ENCODE results near the gene UBE2G2. TPM values are rescaled to one million over a fixed set of nuclear protein-coding genes. Genes with fewer than 3 reads are reported as not detected.

Gene UBE2G2
- total and polyA plus RNA-seq, 7 donors = 39.0 to 93.8 (median 72.8) TPM

DNA sequence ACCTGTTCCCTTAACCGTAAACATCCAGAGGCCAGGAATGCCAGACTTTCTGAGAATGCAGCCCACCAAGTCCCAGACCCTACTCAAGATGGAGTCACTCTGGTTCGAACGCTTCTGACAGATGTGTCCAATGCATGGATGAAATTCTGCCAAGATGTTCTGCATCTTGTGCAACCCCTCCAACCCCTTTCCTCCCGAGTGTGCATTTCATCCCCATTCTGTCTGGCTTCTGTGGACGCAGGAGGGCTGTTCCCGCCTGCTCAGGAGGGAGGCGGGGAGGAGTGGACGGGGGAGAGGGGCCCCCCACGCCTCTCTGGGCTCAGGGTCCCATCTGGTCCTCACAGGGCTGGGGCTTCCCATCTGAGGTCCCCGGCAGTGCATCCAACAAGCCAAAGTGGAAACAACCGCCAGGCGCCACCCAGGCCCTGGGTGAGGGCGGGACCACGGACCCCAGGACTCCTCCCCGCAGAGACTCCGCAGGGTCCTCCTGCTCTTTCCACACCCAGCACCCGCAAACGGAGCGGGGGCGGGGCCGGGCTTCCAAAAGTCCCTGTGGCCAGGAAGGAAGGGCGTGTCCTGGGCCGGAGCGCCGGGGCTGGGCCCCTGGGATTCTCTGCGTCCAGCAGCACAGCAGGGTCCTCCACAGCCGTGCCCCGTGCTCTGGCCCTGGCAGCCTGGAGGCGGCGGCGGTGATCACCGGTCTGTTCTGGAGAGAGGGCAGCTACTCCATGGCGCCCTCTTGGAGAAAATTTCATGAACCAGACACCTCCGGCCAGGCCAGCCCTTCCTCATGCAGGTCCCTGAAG, 44.0 kb upstream of the UBE2G2 start:
- Histone ChIP-seq H3K4me1 (peaks cover 10% of the 10 kb centered on the region), H3K27ac (no peak overlapping the region), H3K9me3 (no peaks in the 10 kb centered on the region), H3K4me3 (peak overlapping the region; percentile 50), H3K36me3 (ENCODE audit: insufficient read depth in 1 of 2, low read depth in 1 of 2) (peaks cover 7 to 22% of the 10 kb centered on the region in 2 donors), H3K27me3 (ENCODE audit: insufficient read depth in 3 of 3, low read length in 2 of 3) (peaks cover 0 to 35% (median 0%) of the 10 kb centered on the region in 3 donors)
- DNase-seq (peak; percentile 77 to 81), ATAC-seq (peak; percentile 37 to 73 (median 70))
- intact Hi-C loops (cut with DNase I) = no loop called here
- TF ChIP-seq, protein P1, sequence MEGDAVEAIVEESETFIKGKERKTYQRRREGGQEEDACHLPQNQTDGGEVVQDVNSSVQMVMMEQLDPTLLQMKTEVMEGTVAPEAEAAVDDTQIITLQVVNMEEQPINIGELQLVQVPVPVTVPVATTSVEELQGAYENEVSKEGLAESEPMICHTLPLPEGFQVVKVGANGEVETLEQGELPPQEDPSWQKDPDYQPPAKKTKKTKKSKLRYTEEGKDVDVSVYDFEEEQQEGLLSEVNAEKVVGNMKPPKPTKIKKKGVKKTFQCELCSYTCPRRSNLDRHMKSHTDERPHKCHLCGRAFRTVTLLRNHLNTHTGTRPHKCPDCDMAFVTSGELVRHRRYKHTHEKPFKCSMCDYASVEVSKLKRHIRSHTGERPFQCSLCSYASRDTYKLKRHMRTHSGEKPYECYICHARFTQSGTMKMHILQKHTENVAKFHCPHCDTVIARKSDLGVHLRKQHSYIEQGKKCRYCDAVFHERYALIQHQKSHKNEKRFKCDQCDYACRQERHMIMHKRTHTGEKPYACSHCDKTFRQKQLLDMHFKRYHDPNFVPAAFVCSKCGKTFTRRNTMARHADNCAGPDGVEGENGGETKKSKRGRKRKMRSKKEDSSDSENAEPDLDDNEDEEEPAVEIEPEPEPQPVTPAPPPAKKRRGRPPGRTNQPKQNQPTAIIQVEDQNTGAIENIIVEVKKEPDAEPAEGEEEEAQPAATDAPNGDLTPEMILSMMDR (IDR thresholded peaks at IDR 0.05) = peak; percentile 29
- 4 to 7% (median 6%) methylated on average over 33 to 34 of the region's 34 CpGs for WGBS, 3 donors

DNA sequence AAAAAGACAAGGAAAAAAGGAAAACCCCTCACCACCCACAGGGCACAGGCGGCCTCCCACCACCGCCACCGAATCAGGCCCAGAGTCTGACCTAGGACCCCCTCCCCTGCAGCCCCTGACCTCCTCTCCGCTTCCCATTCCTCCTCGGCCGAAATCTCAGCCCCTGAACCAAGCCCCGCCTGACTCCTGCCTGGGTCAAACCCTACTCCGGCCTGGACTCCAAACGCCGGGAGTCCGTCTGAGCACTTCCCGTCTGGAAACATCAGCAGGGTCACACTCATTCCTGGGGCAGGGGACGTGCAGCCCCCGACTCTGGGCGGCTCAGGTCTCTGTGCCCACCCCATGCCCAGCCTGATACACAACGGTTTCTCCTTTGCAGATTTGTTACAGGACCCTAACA, 42.6 kb upstream of the UBE2G2 start:
- TF ChIP-seq, protein P1 (IDR thresholded peaks at IDR 0.05) = no peak
- WGBS, 3 donors = 60 to 68% (median 62%) methylated on average over 13 to 16 of the region's 16 CpGs
- intact Hi-C loops (cut with DNase I) = no loop called here
- peaks cover 10% of the 10 kb centered on the region for H3K4me1 ChIP-seq
- H3K4me3 ChIP-seq = no peak overlapping the region
- no peak overlapping the region for H3K27ac ChIP-seq
- H3K9me3 ChIP-seq = no peaks in the 10 kb centered on the region
- peaks cover 0 to 8% of the 10 kb centered on the region in 2 donors for H3K36me3 ChIP-seq (ENCODE audit: insufficient read depth in 1 of 2, low read depth in 1 of 2)
- peaks cover 0 to 35% (median 0%) of the 10 kb centered on the region in 3 donors for H3K27me3 ChIP-seq (ENCODE audit: insufficient read depth in 3 of 3, low read length in 2 of 3)
- DNase-seq (no peak), ATAC-seq (no peak)

DNA sequence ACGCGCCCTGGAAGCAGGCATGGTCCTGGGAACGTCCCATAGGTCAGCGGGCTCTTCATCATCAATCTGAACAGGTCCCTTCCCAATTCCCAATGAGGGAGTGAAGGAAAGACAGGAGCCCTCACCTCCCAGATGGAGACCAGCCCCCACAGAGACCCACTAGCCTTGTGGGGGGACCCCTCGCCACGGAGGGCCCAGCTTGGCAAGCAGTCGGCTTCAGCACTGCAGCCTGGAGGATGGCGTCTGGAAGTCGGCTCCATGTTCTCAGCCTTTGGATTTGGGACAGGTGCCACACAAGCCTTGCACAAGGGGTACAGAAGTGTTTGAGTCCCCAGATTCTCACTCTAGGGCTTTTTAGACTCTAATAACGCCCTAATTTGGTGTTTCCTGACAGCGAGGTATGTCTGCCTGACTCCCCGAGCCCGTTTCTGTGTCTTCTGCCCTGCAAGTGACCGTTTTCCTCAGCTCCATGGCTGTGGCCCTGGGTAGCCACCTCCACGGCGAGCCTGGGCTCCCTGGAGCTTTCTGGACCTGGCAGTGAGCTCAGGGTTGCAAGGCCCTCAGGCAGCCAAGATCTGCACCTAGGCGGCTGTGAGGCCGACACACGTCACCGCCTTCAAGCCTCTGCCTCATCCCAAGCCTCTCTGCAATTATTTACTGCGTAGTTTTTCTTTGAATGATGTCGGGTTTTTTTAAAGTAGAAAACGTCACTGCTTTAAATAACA, 41.3 kb upstream of the UBE2G2 start:
- DNase-seq (no peak), ATAC-seq (no peak)
- Histone ChIP-seq H3K4me3 (no peak overlapping the region), H3K4me1 (peaks cover 10% of the 10 kb centered on the region), H3K9me3 (no peaks in the 10 kb centered on the region), H3K27ac (no peak overlapping the region), H3K27me3 (ENCODE audit: insufficient read depth in 3 of 3, low read length in 2 of 3) (peaks cover 0 to 35% (median 0%) of the 10 kb centered on the region in 3 donors), H3K36me3 (ENCODE audit: insufficient read depth in 1 of 2, low read depth in 1 of 2) (no peaks in the 10 kb centered on the region)
- intact Hi-C loops (cut with DNase I) = no loop called here
- 75 to 81% (median 78%) methylated on average over 23 of the region's 23 CpGs for WGBS, 3 donors
- TF ChIP-seq, protein P1 (IDR thresholded peaks at IDR 0.05) = no peak

DNA sequence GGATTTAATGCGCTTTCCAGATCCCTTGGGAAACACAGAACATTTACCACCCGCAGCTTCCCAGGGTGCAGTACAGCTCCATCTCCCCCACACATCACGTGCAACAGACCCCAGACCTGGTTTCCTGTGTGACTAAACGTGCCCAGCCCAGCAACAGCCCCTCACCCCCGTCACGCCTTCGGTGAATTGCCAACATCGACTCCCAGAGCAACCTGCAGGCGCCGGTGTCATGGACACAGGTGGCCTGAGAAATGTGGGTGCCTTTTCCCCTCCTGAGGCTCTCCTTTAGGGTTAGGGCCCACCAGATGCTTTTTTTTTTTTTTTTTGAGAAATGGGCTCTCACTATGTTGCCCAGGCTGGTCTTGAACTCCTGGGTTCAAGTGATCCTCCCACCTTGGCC, 40.5 kb upstream of the UBE2G2 start:
- no peak overlapping the region for H3K4me3 ChIP-seq
- intact Hi-C loops (cut with DNase I) = no loop called here
- H3K36me3 ChIP-seq (ENCODE audit: insufficient read depth in 1 of 2, low read depth in 1 of 2) = no peaks in the 10 kb centered on the region
- peaks cover 0 to 35% (median 0%) of the 10 kb centered on the region in 3 donors for H3K27me3 ChIP-seq (ENCODE audit: insufficient read depth in 3 of 3, low read length in 2 of 3)
- H3K27ac ChIP-seq = no peak overlapping the region
- DNase-seq (no peak), ATAC-seq (no peak)
- peaks cover 7% of the 10 kb centered on the region for H3K4me1 ChIP-seq
- TF ChIP-seq, protein P1 (IDR thresholded peaks at IDR 0.05) = no peak
- no peaks in the 10 kb centered on the region for H3K9me3 ChIP-seq
- 79 to 83% (median 80%) methylated on average over 10 of the region's 10 CpGs for WGBS, 3 donors
